DOHH2 (cell line): ENCODE data around the gene KCTD3.

Source experiments
- H3F3A ChIP-seq: fragments of 200-600 bp; sonication (generic), shearing (Covaris generic); 2 replicates; pipeline ENCODE4 v1.6.0; 2016; ENCODE audit warnings: antibody characterized with exemption, mild to moderate bottlenecking; ENCODE audit not compliant: control insufficient read depth, insufficient read depth
- H3K27ac ChIP-seq: fragments of 200-600 bp; sonication (generic); 2 replicates; pipeline ENCODE4 v1.5.1; 2014; ENCODE audit warnings: low read depth, mild to moderate bottlenecking, low read length, moderate library complexity
- H3K27me3 ChIP-seq: fragments of 200-600 bp; sonication (generic); 2 replicates; pipeline ENCODE4 v1.6.1; 2014; ENCODE audit warnings: mild to moderate bottlenecking, low read length, mixed read lengths; ENCODE audit not compliant: control insufficient read depth
- H3K36me3 ChIP-seq: fragments of 200-600 bp; sonication (generic); 2 replicates; pipeline ENCODE4 v1.6.1; 2014; ENCODE audit warnings: mild to moderate bottlenecking, low read length, moderate library complexity, mixed read lengths; ENCODE audit not compliant: control insufficient read depth
- H3K4me1 ChIP-seq: fragments of 200-600 bp; sonication (generic); 2 replicates; pipeline ENCODE4 v1.6.1; 2014; ENCODE audit warnings: mild to moderate bottlenecking, low read length, mixed read lengths; ENCODE audit not compliant: control insufficient read depth
- H3K4me2 ChIP-seq: fragments of 200-600 bp; sonication (generic); 2 replicates; pipeline ENCODE4 v1.6.0; 2014; ENCODE audit warnings: mild to moderate bottlenecking, low read length, moderate library complexity
- H3K4me3 ChIP-seq: fragments of 200-600 bp; sonication (generic); 2 replicates; pipeline ENCODE4 v1.5.1; 2014; ENCODE audit warnings: mild to moderate bottlenecking, low read length, mixed read lengths
- H3K79me2 ChIP-seq: fragments of 200-600 bp; sonication (generic); 2 replicates; pipeline ENCODE4 v1.6.1; 2014; ENCODE audit warnings: mild to moderate bottlenecking, low read length, mixed read lengths; ENCODE audit not compliant: control insufficient read depth
- H3K9me2 ChIP-seq: fragments of 200-600 bp; sonication (generic); replicated peaks from 2 replicates; pipeline ENCODE4 v1.6.1; 2014; ENCODE audit warnings: mild to moderate bottlenecking, low read length, mixed read lengths; ENCODE audit not compliant: control insufficient read depth
- H3K9me3 ChIP-seq: fragments of 200-600 bp; sonication (generic); 2 replicates; pipeline ENCODE4 v1.6.1; 2014; ENCODE audit warnings: antibody characterized with exemption, low read length, mixed read lengths; ENCODE audit not compliant: control insufficient read depth, insufficient read depth
- H4K20me1 ChIP-seq: fragments of 200-600 bp; sonication (generic); 2 replicates; pipeline ENCODE4 v1.6.0; 2014; ENCODE audit warnings: low read depth, mild to moderate bottlenecking, antibody characterized with exemption, low read length, moderate library complexity; ENCODE audit not compliant: control insufficient read depth, insufficient read depth
- EZH2phosphoT487 ChIP-seq: fragments of 200-600 bp; sonication (generic); IDR thresholded peaks from 2 replicates; pipeline ENCODE4 v1.6.1; 2017; ENCODE audit warnings: borderline replicate concordance, mild to moderate bottlenecking, antibody characterized with exemption, low read length, moderate library complexity, mixed read lengths
- TF ChIP-seq, protein P1 (sequence below): fragments of 200-600 bp; sonication (generic); IDR thresholded peaks from one replicate; pipeline ENCODE4 v1.5.1; 2014; ENCODE audit warnings: antibody characterized with exemption, mild to moderate bottlenecking, low read depth, low read length; ENCODE audit not compliant: poor library complexity, severe bottlenecking

KCTD3 gene

DNA sequence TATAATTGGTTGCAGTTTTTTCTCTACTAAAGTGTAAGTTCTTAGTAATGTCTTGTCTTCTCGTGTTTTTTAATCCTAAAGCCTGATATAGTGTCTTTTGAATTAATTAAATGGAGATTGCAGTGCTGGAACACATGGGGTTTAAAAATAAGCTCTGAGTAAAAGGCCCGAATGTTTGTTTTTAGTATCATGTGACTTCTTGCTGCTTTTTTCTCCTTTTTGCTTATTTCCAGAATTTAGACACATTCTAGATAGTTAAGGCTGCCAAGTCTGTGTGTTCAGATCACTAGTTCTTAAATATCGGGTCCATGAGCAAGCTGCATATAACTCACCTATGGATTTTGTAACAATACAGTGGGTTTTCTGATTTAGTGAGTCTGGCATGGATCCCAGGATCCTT, 27.5 kb downstream of the KCTD3 start:
- H3K9me3 ChIP-seq, result no peaks in the 10 kb centered on the region
- H3K27ac ChIP-seq, result no peak overlapping the region
- peaks cover 26% of the 10 kb centered on the region for H3K36me3 ChIP-seq
- H3K27me3 ChIP-seq, result no peaks in the 10 kb centered on the region
- no peaks in the 10 kb centered on the region for H3K4me1 ChIP-seq
- TF ChIP-seq EZH2phosphoT487, result no peak
- TF ChIP-seq, protein P1, sequence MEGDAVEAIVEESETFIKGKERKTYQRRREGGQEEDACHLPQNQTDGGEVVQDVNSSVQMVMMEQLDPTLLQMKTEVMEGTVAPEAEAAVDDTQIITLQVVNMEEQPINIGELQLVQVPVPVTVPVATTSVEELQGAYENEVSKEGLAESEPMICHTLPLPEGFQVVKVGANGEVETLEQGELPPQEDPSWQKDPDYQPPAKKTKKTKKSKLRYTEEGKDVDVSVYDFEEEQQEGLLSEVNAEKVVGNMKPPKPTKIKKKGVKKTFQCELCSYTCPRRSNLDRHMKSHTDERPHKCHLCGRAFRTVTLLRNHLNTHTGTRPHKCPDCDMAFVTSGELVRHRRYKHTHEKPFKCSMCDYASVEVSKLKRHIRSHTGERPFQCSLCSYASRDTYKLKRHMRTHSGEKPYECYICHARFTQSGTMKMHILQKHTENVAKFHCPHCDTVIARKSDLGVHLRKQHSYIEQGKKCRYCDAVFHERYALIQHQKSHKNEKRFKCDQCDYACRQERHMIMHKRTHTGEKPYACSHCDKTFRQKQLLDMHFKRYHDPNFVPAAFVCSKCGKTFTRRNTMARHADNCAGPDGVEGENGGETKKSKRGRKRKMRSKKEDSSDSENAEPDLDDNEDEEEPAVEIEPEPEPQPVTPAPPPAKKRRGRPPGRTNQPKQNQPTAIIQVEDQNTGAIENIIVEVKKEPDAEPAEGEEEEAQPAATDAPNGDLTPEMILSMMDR, result no peak
- H3K4me2 ChIP-seq, result no peak overlapping the region
- H3F3A ChIP-seq, result no peaks in the 10 kb centered on the region
- no peaks in the 10 kb centered on the region for H3K9me2 ChIP-seq
- no peak overlapping the region for H3K4me3 ChIP-seq
- no peaks in the 10 kb centered on the region for H3K79me2 ChIP-seq
- H4K20me1 ChIP-seq, result no peaks in the 10 kb centered on the region

DNA sequence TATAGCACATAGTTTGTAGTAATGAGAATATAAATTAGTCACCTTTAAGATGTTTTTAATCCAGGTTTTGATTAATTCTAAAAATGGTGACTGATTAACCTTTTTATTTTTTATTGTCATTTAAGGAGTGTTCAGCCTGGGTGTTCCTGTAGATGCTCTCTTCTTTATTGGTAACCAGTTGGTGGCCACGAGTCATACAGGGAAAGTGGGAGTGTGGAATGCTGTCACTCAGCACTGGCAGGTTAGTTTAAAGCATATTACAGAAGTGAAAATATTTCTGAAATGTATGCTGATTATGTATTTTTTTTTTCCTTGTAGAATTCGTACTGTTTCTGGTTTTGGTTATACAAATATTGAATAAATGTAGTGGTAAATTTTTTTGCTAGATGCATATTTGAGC, 28.1 kb downstream of the KCTD3 start:
- no peak overlapping the region for H3K4me2 ChIP-seq
- no peaks in the 10 kb centered on the region for H3K4me1 ChIP-seq
- no peak overlapping the region for H3K27ac ChIP-seq
- no peaks in the 10 kb centered on the region for H3K9me3 ChIP-seq
- H3K9me2 ChIP-seq, result no peaks in the 10 kb centered on the region
- no peak overlapping the region for H3K4me3 ChIP-seq
- H3K36me3 ChIP-seq, result peaks cover 26% of the 10 kb centered on the region
- TF ChIP-seq EZH2phosphoT487, result no peak
- TF ChIP-seq, protein P1, result no peak
- no peaks in the 10 kb centered on the region for H3K27me3 ChIP-seq
- no peaks in the 10 kb centered on the region for H3K79me2 ChIP-seq
- H4K20me1 ChIP-seq, result no peaks in the 10 kb centered on the region
- no peaks in the 10 kb centered on the region for H3F3A ChIP-seq

DNA sequence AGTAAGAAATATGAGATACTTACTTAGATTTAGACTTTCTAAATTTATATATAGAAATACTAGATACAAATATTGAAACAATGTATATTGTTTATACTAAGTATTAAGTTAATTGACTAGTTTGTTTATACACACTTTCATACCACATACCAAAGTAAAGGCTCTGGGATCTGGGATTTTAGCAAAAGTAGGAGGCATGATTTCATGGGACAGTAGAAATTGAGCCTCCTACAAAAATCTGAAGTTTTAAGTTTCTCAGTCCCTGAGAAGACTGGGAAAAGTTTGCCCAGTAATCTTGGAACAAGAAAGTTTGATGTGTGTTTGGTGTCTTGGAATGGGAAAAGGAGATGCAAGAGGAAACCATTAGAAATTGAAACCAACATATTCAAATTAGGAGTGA, 30.9 kb downstream of the KCTD3 start:
- H3K27ac ChIP-seq, result no peak overlapping the region
- no peaks in the 10 kb centered on the region for H3K79me2 ChIP-seq
- no peak overlapping the region for H3K4me2 ChIP-seq
- no peak overlapping the region for H3K4me3 ChIP-seq
- no peaks in the 10 kb centered on the region for H3K4me1 ChIP-seq
- H3K9me3 ChIP-seq, result no peaks in the 10 kb centered on the region
- H3K36me3 ChIP-seq, result peaks cover 29% of the 10 kb centered on the region
- no peaks in the 10 kb centered on the region for H3K27me3 ChIP-seq
- H4K20me1 ChIP-seq, result no peaks in the 10 kb centered on the region
- TF ChIP-seq, protein P1, result no peak
- no peak for TF ChIP-seq EZH2phosphoT487
- H3K9me2 ChIP-seq, result no peaks in the 10 kb centered on the region
- H3F3A ChIP-seq, result no peaks in the 10 kb centered on the region
